ENCODE results near the gene CHRD.
"Not testable (repeated sequence)": the region's sequence is repeated elsewhere in the genome, so short reads cannot be mapped to it uniquely, and the experiment has no call there.

CHRD gene

GRCh38 chr3:184428561-184429175 is 48.8 kb downstream of the CHRD start:
- DNase-seq: no peak

- DNase-seq: no peak
Observed at GRCh38 chr3:184429786-184430185, 49.9 kb downstream of the CHRD start.

- no peak for DNase-seq
Observed at GRCh38 chr3:184430940-184431339, 51.1 kb downstream of the CHRD start.

- DNase-seq: not testable (repeated sequence)
Observed at GRCh38 chr3:184433178-184433577, 53.3 kb downstream of the CHRD start.

GRCh38 chr3:184439096-184439495 is 59.2 kb downstream of the CHRD start:
- DNase-seq: no peak
